GM21825 (cell line): Measurements from ENCODE around the gene GTF2H4.
"Not testable (repeated sequence)": the region's sequence is repeated elsewhere in the genome, so short reads cannot be mapped to it uniquely, and the experiment has no call there.

ENCODE experiments used
- ATAC-seq: cut with Tn5 transposase; IDR thresholded peaks from one replicate; pipeline ENCODE4 v1.9.1; 2021; ENCODE audit warnings: mild to moderate bottlenecking, moderate library complexity; ENCODE audit not compliant: unreplicated experiment

The GTF2H4 gene

GRCh38 chr6:30907758-30908591 lies at the start of gene GTF2H4:
Gene GTF2H4, plus strand, starts transcription at chr6:30908207.
- ATAC-seq = peak; percentile 91

DNA sequence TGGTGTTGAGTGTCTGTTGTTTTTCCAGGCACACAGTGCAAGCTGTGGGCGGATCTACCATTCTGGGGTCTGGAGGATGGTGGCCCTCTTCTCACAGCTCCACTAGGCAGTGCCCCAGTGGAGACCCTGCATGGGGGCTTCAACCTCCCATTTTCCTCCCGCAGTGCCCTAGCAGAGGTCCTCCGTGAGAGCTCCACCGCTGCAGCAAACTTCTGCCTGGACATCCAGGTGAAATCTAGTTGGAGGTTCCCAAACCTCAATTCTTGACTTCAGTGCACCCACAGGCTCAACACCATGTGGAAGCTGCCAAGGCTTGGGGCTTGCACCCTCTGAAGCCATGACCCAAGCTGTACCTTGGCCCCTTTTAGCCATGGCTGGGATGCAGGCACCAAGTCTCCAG lies 48.3 kb upstream of the GTF2H4 start:
- not testable (repeated sequence) for ATAC-seq

GRCh38 chr6:30861257-30862048 lies 46.6 kb upstream of the GTF2H4 start:
- ATAC-seq = no peak

GRCh38 chr6:30862156-30862875 lies 45.7 kb upstream of the GTF2H4 start:
- ATAC-seq = no peak

DNA sequence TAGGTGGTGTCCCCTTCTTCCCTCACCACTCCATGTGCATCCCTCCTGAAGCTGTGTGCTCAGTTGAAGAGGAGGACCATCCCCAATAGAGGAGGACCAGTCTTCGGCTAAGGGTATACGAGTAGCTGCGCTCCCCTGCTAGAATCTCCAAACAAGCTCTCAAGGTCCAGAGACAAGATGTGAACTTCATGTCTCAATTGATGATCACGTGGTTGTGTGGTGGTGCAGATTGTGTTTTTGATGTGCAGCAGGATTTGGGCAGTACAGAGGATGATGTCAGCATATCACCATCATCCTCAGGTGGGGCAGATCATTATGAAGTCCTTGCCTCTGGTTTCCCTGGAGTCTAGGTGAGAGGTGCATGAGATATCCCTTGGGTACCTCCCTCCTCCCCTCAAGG lies 43.7 kb upstream of the GTF2H4 start:
- ATAC-seq = no peak

DNA sequence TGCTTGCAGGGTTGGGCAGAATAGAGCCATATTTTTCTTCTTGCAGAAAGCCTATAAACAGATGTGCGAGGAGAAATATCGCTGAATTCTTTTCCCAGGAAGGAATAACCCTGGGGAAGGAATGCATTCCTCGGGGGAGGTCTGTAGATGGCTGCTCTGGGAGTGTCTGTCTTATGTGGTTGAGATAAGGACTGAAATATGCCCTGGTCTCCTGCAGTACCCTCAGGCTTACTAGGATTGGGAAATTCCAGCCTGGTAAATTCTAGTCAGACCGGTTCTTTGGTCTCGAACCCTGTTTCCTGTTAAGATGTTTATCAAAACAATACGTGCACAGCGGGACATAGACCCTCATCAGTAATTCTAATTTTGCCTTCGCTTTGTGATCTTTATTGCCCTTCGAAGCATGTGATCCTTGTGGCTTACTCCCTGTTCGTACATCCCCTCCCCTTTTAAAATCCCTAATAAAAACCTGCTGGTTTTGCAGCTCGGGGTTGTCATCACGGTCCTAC lies 38.7 kb upstream of the GTF2H4 start:
- ATAC-seq = not testable (repeated sequence)

DNA sequence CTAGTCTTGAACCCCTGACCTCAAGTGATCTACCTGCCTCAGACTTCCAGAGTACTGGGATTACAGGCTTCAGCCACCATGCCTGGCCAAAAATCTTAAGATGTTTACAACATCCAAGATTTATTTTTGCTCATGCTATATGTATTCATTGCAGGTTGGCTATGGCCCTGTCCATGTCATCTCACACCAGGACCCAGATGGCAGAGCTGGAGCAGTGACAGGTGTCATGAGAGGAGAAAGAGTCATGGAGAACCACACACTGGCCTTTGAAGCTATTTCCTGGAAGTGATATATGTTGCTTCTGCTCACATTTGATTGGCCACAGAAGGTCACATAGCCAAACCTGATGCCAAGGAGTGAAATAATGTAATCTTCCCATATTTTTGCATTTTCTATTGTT lies 37.5 kb upstream of the GTF2H4 start:
- no peak for ATAC-seq

GRCh38 chr6:30871592-30872183 lies 36.3 kb upstream of the GTF2H4 start:
- ATAC-seq = no peak

GRCh38 chr6:30873137-30873640 lies 34.8 kb upstream of the GTF2H4 start:
- ATAC-seq = no peak

GRCh38 chr6:30873795-30874194 lies 34.2 kb upstream of the GTF2H4 start:
- not testable (repeated sequence) for ATAC-seq

- no peak for ATAC-seq
Observed at GRCh38 chr6:30875244-30876038, 32.6 kb upstream of the GTF2H4 start.

- no peak for ATAC-seq
Observed at GRCh38 chr6:30876039-30876730, 31.8 kb upstream of the GTF2H4 start.

GRCh38 chr6:30877419-30878262 lies 30.4 kb upstream of the GTF2H4 start:
- no peak for ATAC-seq

- ATAC-seq = no peak
Observed at GRCh38 chr6:30879684-30880427, 28.2 kb upstream of the GTF2H4 start.

- no peak for ATAC-seq
Observed at GRCh38 chr6:30880698-30881252, 27.2 kb upstream of the GTF2H4 start.

- ATAC-seq = no peak
Observed at GRCh38 chr6:30881392-30882203, 26.4 kb upstream of the GTF2H4 start.
